Measurements from ENCODE around the gene NSRP1.
"Not testable (repeated sequence)": the region's sequence is repeated elsewhere in the genome, so short reads cannot be mapped to it uniquely, and the experiment has no call there.

NSRP1 gene

GRCh38 chr17:30124273-30124796 lies 7.7 kb downstream of the NSRP1 start:
- DNase-seq = no peak

GRCh38 chr17:30130121-30130520 lies 13.5 kb downstream of the NSRP1 start:
- DNase-seq = no peak

GRCh38 chr17:30132615-30133014 lies 16.0 kb downstream of the NSRP1 start:
- DNase-seq = no peak

GRCh38 chr17:30133197-30133596 lies 16.6 kb downstream of the NSRP1 start:
- no peak for DNase-seq

GRCh38 chr17:30134551-30134950 lies 17.9 kb downstream of the NSRP1 start:
- DNase-seq = no peak

- no peak for DNase-seq
Measured at GRCh38 chr17:30137158-30137557, 20.5 kb downstream of the NSRP1 start.

- not testable (repeated sequence) for DNase-seq
Measured at GRCh38 chr17:30147860-30148259, 31.2 kb downstream of the NSRP1 start.

GRCh38 chr17:30148376-30148775 lies 31.8 kb downstream of the NSRP1 start:
- no peak for DNase-seq

GRCh38 chr17:30151471-30151870 lies 34.9 kb downstream of the NSRP1 start:
- DNase-seq = no peak

- DNase-seq = no peak
Measured at GRCh38 chr17:30153463-30153862, 36.8 kb downstream of the NSRP1 start.

- no peak for DNase-seq
Measured at GRCh38 chr17:30155389-30155788, 38.8 kb downstream of the NSRP1 start.

GRCh38 chr17:30158896-30159625 lies 42.4 kb downstream of the NSRP1 start:
- no peak for DNase-seq

- no peak for DNase-seq
Measured at GRCh38 chr17:30160419-30161172, 44.0 kb downstream of the NSRP1 start.

GRCh38 chr17:30161601-30162000 lies 45.0 kb downstream of the NSRP1 start:
- DNase-seq = no peak

- no peak for DNase-seq
Measured at GRCh38 chr17:30164531-30164930, 47.9 kb downstream of the NSRP1 start.

GRCh38 chr17:30165147-30165546 lies 48.5 kb downstream of the NSRP1 start:
- DNase-seq = no peak

GRCh38 chr17:30165960-30166359 lies 49.3 kb downstream of the NSRP1 start:
- DNase-seq = no peak

- DNase-seq = no peak
Measured at GRCh38 chr17:30170415-30170987, 53.9 kb downstream of the NSRP1 start.

- no peak for DNase-seq
Measured at GRCh38 chr17:30172560-30172959, 55.9 kb downstream of the NSRP1 start.

GRCh38 chr17:30173649-30174048 lies 57.0 kb downstream of the NSRP1 start:
- DNase-seq = peak in 1 of 5 donors; percentile 58

GRCh38 chr17:30174556-30174955 lies 57.9 kb downstream of the NSRP1 start:
- no peak for DNase-seq

- DNase-seq = no peak
Measured at GRCh38 chr17:30176855-30177254, 60.2 kb downstream of the NSRP1 start.

- no peak for DNase-seq
Measured at GRCh38 chr17:30186761-30187160, 70.1 kb downstream of the NSRP1 start.

- DNase-seq = no peak
Measured at GRCh38 chr17:30187573-30187972, 71.0 kb downstream of the NSRP1 start.

Measured in T-helper 1 cell (primary cell).